Endothelial cell of umbilical vein (primary cell): Measurements from ENCODE around the gene SPINK5.
"Not testable (repeated sequence)": the region's sequence is repeated elsewhere in the genome, so short reads cannot be mapped to it uniquely, and the experiment has no call there.

Experiments
- CTCF ChIP-seq, 2 donors: IDR thresholded peaks; 1 replicate in 1 of 2; 2 replicates in 1 of 2; pipeline ENCODE4 v1.5.1; 2011; ENCODE audit warnings: low read length in 2 of 2, mild to moderate bottlenecking in 2 of 2, moderate library complexity in 2 of 2, control low read depth in 1 of 2, inconsistent platforms in 1 of 2, low read depth in 1 of 2; ENCODE audit not compliant: insufficient read depth in 1 of 2; ENCODE audit errors: extremely low read depth in 1 of 2
- EZH2 ChIP-seq: IDR thresholded peaks from 2 replicates; pipeline ENCODE4 v1.6.1; 2012; ENCODE audit warnings: borderline replicate concordance, low read depth, mild to moderate bottlenecking, moderate library complexity, low read length, inconsistent platforms; ENCODE audit not compliant: severe bottlenecking
- FOS ChIP-seq: IDR thresholded peaks from 2 replicates; pipeline ENCODE4 v1.6.1; 2011; ENCODE audit warnings: mild to moderate bottlenecking, low read length, moderate library complexity, borderline replicate concordance; ENCODE audit not compliant: insufficient read depth
- POLR2A ChIP-seq: IDR thresholded peaks from 2 replicates; pipeline ENCODE4 v1.6.1; 2012; ENCODE audit warnings: low read depth, mild to moderate bottlenecking, control low read depth, low read length
- POLR2AphosphoS5 ChIP-seq: IDR thresholded peaks from 2 replicates; pipeline ENCODE4 v1.6.1; 2012; ENCODE audit warnings: low read depth, mild to moderate bottlenecking, control low read depth, low read length, moderate library complexity; ENCODE audit not compliant: insufficient read depth

GRCh38 chr5:148055160-148055559 is 8.6 kb upstream of the SPINK5 start:
- TF ChIP-seq POLR2A; CTCF (IDR thresholded peaks at IDR 0.05; ENCODE audit: extremely low read depth in 1 of 2, insufficient read depth in 1 of 2, low read depth in 1 of 2, low read length in 2 of 2); EZH2; FOS; POLR2AphosphoS5: not testable (repeated sequence)
